ENCODE data around the gene OLFML2A. TPM values are rescaled to one million over a fixed set of nuclear protein-coding genes. Genes with fewer than 3 reads are reported as not detected.
A peak's percentile ranks its signal among the peaks of the same experiment; 100 is the strongest.

The OLFML2A gene
- total RNA-seq, 1 experiment from 2014 or later = 6.7 TPM

DNA sequence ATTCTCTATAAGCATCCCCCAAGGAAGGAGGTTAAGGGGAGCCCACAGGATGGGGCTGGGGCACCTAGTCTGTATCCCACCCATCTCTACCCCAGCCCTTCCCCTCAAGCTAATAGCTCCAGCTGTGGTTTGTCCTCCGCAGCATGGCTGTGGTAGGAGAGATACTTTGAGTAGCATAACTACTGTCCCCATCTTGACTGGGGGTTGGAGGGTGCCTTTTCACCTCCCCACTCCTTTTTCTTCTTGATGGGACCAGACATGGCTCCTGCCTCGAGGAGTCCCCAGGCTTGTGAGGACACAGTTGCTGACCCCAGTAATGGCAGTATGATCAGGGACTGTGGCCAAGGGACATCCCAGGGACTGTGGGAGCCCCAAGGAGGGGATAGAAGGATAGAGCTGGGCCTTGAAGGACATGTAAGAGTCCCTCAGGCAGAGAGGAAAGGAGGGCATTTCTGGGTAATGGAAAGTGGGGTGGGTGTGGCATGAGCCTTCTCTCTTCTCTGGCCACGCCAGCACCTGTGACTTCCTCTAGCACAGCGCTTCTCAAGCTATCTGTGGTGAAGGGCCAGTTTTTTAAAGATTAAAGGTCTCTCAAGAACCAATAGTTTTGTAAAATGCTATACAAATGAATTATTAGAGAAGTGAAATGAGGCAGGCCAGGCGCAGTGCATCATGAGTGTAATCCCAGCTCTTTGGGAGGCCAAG, 14.0 kb downstream of the OLFML2A start (continued):
- TF ChIP-seq, protein P1, sequence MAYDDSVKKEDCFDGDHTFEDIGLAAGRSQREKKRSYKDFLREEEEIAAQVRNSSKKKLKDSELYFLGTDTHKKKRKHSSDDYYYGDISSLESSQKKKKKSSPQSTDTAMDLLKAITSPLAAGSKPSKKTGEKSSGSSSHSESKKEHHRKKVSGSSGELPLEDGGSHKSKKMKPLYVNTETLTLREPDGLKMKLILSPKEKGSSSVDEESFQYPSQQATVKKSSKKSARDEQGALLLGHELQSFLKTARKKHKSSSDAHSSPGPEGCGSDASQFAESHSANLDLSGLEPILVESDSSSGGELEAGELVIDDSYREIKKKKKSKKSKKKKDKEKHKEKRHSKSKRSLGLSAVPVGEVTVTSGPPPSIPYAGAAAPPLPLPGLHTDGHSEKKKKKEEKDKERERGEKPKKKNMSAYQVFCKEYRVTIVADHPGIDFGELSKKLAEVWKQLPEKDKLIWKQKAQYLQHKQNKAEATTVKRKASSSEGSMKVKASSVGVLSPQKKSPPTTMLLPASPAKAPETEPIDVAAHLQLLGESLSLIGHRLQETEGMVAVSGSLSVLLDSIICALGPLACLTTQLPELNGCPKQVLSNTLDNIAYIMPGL (CRISPR knock-in tag; IDR thresholded peaks at IDR 0.05) = no peak

DNA sequence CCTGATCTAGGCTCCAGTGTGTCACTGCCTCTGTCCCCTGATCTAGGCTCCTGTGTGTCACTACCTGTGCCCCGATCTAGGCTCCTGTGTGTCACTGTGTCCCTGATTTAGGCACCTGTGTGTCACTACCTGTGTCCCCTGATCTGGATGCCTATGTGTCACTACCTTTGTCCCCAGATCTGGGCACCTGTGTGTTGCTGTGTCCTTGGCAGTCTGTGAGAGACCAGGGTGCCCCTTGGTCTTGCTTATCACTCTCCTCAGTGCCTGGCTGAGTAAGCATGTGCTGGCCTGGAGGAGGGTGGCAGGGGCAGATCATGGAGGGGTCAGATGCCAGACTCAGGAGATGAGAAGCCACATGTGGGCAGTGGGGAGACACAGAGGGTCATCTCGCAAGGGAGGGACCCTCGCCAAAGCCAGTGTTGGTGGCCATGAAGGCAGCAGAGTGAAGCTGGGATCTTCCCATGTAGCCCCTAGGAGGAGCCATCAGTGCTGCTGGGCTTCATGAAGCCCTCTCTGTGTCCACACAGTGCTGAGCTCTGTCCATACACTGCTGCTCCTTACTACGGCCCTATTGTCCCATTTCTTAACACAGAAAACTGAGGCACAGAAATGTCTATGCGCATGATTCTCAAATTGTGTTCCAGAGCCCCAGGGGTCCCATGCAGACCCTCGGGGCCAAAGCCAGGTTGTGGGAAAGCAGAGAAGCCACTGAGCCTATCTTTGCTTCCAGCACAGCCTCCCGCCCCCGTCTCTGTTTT, 15.5 kb downstream of the OLFML2A start:
- DNase-seq (ENCODE audit: low spot score) (no peak), ATAC-seq (peak; percentile 33; the same call in 1 of the 2 replicates)
- no peaks in the 10 kb centered on the region for H3K36me3 Mint-ChIP-seq
- H3K4me3 Mint-ChIP-seq = no peak overlapping the region
- CTCF ChIA-PET = interaction anchor here (1.3 to 3.8 kb wide), 6 partner anchors 13 to 64 kb away, joined by 6 to 33 read pairs (median 15); partner anchors contain the start of genes OLFML2A and WDR38
- POLR2A ChIA-PET = no interaction called here
- no peaks in the 10 kb centered on the region for H3K9me3 Mint-ChIP-seq
- TF ChIP-seq OVOL2 (CRISPR knock-in tag; IDR thresholded peaks at IDR 0.05; ENCODE audit: borderline replicate concordance) = no peak
- no peak for TF ChIP-seq NFATC4 (CRISPR knock-in tag; IDR thresholded peaks at IDR 0.05)
- TF ChIP-seq, protein P2, sequence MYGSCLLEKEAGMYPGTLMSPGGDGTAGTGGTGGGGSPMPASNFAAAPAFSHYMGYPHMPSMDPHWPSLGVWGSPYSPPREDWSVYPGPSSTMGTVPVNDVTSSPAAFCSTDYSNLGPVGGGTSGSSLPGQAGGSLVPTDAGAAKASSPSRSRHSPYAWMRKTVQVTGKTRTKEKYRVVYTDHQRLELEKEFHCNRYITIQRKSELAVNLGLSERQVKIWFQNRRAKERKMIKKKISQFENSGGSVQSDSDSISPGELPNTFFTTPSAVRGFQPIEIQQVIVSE (CRISPR knock-in tag; IDR thresholded peaks at IDR 0.05; ENCODE audit: borderline replicate concordance) = no peak
- TF ChIP-seq, protein P3, sequence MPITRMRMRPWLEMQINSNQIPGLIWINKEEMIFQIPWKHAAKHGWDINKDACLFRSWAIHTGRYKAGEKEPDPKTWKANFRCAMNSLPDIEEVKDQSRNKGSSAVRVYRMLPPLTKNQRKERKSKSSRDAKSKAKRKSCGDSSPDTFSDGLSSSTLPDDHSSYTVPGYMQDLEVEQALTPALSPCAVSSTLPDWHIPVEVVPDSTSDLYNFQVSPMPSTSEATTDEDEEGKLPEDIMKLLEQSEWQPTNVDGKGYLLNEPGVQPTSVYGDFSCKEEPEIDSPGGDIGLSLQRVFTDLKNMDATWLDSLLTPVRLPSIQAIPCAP (CRISPR knock-in tag; IDR thresholded peaks at IDR 0.05) = no peak
- TF ChIP-seq, protein P4, sequence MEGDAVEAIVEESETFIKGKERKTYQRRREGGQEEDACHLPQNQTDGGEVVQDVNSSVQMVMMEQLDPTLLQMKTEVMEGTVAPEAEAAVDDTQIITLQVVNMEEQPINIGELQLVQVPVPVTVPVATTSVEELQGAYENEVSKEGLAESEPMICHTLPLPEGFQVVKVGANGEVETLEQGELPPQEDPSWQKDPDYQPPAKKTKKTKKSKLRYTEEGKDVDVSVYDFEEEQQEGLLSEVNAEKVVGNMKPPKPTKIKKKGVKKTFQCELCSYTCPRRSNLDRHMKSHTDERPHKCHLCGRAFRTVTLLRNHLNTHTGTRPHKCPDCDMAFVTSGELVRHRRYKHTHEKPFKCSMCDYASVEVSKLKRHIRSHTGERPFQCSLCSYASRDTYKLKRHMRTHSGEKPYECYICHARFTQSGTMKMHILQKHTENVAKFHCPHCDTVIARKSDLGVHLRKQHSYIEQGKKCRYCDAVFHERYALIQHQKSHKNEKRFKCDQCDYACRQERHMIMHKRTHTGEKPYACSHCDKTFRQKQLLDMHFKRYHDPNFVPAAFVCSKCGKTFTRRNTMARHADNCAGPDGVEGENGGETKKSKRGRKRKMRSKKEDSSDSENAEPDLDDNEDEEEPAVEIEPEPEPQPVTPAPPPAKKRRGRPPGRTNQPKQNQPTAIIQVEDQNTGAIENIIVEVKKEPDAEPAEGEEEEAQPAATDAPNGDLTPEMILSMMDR (IDR thresholded peaks at IDR 0.05) = no peak
- TF ChIP-seq TP53 (CRISPR knock-in tag; IDR thresholded peaks at IDR 0.05) = no peak
- no peak for TF ChIP-seq ZNF317 (CRISPR knock-in tag; IDR thresholded peaks at IDR 0.05; ENCODE audit: borderline replicate concordance, low read depth)
- TF ChIP-seq, protein P5, sequence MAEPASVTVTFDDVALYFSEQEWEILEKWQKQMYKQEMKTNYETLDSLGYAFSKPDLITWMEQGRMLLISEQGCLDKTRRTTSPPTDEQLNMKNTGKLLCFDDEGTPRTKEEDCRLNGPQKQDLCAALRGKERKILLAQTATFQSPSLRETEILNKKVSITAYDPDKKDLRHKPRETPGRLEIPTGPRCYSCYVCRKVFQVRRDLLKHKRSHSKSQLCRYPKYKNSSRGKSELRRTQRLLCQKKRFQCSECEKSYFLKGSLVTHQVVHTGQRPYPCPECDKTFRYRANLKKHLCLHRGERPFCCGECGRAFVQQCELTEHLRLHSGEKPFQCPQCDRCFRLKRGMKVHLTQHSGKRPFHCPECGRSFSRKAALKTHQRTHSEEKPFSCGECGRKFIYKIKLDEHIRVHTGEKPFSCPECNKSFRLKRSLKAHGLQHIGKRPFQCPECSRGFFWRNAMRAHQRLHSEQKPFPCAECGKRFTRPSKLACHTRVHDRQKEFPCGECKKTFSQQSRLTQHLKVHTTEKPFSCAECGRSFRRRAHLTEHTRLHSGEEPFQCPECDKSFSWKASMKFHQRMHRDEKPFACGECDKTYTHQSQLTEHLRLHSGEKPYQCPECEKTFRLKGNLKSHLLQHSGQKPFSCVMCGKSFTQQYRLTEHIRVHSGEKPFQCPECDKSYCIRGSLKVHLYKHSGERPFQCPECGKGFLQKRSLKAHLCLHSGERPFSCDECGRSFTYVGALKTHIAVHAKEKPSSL (CRISPR knock-in tag; conservative IDR thresholded peaks at IDR 0.05) = no peak
- no peak for TF ChIP-seq FOXK1 (CRISPR knock-in tag; IDR thresholded peaks at IDR 0.05)
- TF ChIP-seq TEAD1 (CRISPR knock-in tag; IDR thresholded peaks at IDR 0.05) = no peak
- no peak for TF ChIP-seq ZNF263 (CRISPR knock-in tag; IDR thresholded peaks at IDR 0.05; ENCODE audit: low read depth)
- TF ChIP-seq, protein P6, sequence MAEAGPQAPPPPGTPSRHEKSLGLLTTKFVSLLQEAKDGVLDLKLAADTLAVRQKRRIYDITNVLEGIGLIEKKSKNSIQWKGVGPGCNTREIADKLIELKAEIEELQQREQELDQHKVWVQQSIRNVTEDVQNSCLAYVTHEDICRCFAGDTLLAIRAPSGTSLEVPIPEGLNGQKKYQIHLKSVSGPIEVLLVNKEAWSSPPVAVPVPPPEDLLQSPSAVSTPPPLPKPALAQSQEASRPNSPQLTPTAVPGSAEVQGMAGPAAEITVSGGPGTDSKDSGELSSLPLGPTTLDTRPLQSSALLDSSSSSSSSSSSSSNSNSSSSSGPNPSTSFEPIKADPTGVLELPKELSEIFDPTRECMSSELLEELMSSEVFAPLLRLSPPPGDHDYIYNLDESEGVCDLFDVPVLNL (CRISPR knock-in tag; IDR thresholded peaks at IDR 0.05; ENCODE audit: borderline replicate concordance, low read depth) = no peak
- TF ChIP-seq SP1 (CRISPR knock-in tag; conservative IDR thresholded peaks at IDR 0.05) = no peak
- no peak for TF ChIP-seq FOXP1 (CRISPR knock-in tag; IDR thresholded peaks at IDR 0.05; ENCODE audit: borderline replicate concordance)
- H3K27ac Mint-ChIP-seq = no peak overlapping the region; the same call in 1 of the 2 replicates
- H3K4me1 Mint-ChIP-seq = 0 out of 2 replicates have a peak, but pooled peaks cover 4% of the 10 kb centered on the region
- H3K27me3 Mint-ChIP-seq (ENCODE audit: low read depth) = no peaks in the 10 kb centered on the region

Data from WTC11 (cell line).